Measurements from ENCODE around the gene UBQLN1.
A peak's percentile ranks its signal among the peaks of the same experiment; 100 is the strongest.
"Not testable (repeated sequence)": the region's sequence is repeated elsewhere in the genome, so short reads cannot be mapped to it uniquely, and the experiment has no call there.

Gene UBQLN1

DNA sequence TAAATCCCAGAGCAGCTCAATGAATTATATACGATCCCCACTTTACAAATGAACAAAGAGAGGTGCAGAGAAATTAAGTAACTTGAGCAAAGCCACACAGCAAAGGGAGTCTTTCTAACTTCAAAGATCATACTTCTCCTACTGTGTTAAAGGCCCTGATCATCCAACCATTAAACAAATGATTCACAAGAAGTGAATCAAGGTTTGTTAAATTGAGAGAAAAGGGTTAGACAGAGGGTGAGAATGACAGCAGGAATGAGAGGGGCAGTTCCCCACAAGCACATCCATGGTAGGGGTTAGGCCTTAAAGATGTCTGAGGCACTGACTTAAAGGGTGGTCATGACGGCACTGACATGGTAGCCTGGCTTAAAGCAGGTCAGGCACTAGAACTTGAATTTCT lies 74.1 kb downstream of the UBQLN1 start:
- no peak for DNase-seq (ENCODE audit: low read depth in 2 of 2)

DNA sequence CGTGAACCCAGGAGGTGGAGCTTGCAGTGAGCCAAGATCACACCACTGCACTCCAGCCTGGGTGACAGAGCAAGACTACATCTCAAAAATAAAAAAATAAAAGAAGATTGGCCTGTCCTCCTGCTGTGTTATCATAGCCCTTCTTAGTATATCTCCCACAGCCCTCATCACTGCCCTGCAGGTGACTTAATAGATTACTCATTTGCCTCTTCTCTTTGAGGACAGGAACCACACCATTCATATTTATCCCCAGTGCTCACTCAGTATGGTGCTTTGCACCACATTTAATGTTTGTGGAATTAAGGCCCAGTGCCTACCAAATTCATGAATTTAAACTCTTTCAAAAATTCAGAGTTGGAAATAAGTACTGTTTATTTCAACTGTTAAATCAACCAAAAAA lies 74.5 kb downstream of the UBQLN1 start:
- DNase-seq (ENCODE audit: low read depth in 2 of 2), result no peak

DNA sequence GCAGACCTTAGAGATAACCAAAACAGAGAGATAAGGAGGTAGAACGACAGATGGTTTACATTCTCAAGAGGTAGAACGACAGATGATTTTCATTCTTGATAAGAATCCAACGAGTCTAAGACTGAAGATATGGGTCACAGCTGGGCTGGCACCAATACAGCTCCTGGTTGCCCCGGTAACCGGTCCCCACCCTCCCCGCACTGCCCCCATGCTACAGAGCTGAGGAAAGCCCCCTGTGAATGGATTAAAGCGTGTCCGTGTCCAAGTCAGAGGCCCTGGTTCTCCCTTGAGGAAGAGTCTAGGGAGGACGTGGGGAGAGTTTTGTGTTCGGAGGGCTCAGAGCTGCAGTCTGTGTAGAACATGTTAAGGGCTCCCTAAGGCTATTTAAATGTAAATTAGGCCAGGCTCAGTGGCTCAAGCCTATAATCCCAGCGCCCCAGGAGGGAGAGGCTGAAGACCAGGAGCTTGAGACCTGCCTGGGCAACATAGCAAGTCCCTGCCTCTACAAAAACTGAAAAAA lies 76.8 kb downstream of the UBQLN1 start:
- no peak for DNase-seq (ENCODE audit: low read depth in 2 of 2)

DNA sequence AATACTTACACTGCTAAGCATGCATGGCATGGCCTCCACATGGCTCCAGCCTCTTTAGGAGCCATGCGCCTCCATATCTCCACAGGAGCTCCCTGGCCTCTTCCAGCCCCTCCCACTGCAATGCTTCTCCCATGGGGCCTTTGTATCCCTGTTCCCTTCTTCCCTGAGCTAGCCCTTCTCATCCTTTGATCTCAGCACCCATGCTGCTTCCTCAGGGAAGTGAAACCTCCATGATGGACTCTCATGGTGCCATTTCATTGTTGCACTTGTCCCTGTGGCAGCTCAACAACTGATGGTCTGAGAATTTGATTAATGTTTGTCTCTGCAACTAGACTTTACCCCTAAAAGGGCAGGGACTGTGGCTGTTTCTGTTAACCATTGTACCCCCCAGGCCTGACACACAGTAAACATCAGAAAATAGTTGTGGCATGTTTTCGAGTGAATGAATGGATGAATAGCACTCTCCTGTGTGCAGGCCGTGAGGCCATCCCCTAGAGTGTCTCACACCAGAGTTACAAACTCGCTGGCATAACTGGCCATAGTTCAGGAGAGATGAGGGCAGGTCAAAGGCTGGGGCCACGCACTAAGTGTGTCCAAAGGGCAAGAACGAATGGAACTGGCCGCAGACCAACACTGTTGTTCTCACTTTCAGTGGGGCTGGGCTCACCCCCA lies 78.2 kb downstream of the UBQLN1 start:
- DNase-seq (ENCODE audit: low read depth in 2 of 2), result no peak

DNA sequence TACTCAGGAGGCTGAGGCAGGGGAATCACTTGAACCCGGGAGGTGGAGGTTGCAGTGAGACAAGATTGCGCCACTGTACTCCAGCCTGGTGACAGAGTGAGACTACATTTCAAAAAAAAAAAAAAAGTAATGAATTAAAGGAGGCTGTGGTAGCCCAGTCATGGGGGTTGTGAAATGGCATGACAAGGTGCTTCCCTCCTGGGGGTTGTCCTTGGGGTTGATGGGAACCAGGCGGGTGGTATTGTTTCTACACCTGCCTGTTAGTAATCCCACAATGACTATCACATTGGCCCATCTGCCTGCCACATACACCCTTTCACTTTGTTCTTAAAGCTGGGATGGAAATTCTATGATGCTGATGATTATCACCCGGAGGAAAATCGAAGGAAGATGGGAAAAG lies 79.2 kb downstream of the UBQLN1 start:
- DNase-seq (ENCODE audit: low read depth in 2 of 2), result no peak

DNA sequence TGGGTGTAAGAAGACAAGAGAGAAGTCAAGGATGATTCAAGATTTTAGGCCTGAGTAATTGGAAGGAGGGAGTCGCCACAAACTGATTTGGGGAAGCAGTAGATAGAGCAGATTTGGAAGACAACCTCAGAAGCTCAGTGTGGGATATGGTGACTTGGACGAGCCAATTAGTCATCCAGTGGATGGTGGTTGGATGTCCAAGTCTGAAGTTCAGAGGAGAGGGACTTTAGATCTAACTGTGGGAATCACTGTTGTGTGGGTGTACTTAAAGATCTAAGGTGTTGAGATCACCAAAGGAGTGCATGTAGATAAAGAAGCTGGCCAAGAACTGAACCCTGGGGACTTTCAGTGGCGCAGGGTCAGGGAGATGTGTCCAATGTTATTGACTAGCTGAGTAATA lies 82.6 kb downstream of the UBQLN1 start:
- no peak for DNase-seq (ENCODE audit: low read depth in 2 of 2)

DNA sequence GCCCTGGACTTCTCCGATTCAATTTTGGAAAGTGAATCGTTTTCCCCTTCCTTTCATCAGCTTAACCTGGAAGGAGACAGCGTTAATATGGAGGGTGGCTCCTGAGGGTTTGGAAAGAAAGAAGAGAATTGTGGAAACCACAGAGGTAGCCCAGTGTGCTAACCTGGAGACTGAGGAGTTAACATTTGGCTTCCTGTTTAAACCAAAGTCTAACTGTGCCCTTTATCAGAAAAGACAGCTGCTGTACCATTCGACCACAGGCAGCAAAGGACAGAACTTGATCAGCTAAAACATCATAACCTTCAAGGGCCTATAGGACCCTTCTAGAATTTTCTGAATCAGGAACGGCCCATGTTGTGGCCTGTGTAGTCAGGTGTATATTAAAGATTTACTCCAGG lies 84.1 kb downstream of the UBQLN1 start:
- DNase-seq (ENCODE audit: low read depth in 2 of 2), result no peak

DNA sequence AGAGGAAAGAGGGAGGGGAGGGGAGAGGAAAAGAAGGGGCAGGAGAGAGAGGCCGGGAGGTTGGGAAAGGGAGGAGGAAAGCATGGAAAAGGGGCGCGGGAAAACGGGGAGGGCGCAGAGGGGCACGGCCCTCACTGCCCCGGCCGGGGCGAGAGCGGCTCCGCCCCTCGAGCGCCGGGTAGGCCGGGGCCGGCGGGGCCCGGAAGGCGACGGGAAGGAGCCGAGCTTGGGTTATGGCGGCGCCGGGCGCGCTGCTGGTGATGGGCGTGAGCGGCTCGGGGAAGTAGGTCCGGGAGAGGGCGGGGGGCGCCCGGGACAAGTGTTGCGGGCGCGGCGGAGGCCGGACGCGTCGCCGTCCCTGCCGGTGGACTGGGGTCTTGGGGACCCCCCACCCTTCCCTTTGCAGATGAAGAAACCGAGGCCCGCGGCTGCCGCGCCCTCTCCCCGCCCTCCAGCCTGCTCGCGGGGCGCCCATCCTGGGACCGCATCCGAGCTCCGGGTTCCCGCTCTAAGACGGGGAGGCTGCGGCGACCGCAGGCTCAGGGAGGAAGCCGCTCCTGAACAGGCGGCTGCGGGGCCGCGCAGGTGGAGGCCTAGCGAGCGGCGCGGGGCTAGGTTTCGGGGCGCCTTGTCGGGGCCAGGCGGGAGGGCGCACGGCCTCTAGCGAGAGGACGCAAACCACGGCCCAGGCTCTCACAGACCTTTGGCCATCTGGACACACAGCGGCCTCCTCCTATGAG lies 84.6 kb downstream of the UBQLN1 start, which contains the start of gene IDNK:
Gene IDNK, plus strand, starts transcription at position 205 of the 740 bp plus-strand sequence. Its CDS starts 29 bp downstream, at position 234.
- DNase-seq (ENCODE audit: low read depth in 2 of 2), result peak in 1 of 2 experiments; percentile 3

DNA sequence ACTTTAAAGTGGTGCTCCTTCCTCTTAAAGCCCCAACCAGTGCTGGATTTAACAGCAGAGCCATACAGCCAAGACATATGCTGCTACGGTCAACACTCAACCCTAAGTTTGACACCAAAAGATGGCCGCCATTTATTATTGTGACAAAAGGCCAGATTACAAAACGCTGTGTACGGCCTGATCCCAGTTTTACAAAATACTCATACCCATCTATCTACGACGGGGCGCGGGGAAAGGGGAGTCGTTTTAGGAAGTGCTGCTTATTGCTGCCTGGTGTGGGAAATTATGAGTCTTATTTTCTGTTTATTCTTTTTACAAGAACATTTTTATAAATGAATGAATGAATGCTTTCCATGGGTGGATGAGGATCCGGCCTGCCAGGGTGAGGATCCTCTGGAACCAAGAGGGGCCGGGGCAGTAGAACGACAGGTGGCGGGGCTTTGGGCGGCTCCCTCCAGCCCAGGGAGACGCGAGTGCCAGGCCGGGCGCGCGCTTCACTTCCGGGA lies 85.3 kb downstream of the UBQLN1 start:
- peak in 1 of 2 experiments; percentile 9 for DNase-seq (ENCODE audit: low read depth in 2 of 2)

DNA sequence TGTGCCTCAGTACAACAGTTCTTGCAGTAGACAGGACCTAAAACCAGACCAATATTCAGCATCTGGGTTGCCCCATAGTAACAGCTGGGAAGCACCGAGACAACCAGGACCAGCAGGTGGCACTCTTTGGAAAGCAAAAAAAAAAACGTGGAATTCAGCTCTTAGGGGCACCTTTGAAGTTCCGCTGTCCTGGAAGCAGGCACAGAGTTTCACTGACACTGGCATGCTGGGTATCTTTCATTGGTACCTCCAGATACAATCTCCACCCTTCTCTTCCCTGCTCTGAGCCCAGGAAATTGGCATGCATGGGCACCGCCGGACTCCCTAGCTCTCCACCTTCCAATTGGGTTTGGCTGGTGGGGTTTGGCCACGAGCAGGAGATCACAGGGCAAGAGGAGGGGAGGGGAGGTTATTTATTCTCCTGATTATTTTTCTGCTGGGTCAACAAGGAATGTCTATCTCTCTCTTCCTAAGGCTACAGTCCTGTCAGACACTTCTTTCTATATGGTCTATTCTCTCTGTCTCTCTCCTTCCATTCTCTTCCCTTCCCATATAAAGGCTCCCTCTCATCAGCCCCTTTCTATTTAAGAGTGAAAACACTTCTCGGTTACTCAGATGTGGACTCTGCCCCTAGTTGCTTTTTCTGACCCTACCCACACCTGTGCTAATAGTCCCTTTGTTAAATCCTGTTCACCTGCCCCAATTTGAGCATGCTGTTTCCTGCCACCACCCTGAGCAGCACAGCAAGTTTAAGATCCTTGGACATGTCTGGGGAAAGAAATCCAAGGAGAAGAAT lies 86.7 kb downstream of the UBQLN1 start:
- DNase-seq (ENCODE audit: low read depth in 2 of 2), result peak in 1 of 2 experiments; percentile 5

DNA sequence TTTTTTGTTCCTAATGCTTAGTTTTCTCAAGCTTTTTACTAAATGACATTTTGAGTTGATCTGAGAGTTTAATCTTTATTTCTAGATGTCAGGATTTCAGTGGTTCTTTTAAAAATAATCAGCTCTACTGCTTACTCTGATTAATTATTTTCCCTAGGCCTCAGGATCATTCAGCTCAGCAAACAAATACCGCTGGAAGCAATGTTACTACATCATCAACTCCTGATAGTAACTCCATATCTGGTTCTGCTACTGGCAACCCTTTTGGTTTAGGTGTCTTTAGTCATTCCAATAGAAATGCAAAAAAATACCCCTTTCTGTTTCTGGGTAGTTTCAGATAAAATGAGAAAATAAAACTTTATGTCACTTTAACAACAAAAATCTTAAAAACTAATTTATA lies 90.5 kb downstream of the UBQLN1 start:
- no peak for DNase-seq (ENCODE audit: low read depth in 2 of 2)

DNA sequence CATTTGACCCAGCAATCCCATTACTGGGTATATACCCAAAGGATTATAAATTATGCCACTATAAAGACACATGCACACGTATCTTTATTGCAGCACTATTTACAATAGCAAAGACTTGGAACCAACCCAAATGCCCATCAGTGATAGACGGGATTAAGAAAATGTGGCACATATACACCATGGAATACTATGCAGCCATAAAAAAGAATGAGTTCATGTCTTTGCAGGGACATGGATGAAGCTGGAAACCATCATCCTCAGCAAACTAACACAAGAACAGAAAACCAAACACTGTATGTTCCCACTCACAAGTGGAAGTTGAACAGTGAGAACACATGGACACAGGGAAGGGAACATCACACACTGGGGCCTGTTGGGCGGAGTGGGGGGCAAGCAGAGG lies 94.5 kb downstream of the UBQLN1 start:
- not testable (repeated sequence) for DNase-seq (ENCODE audit: low read depth in 2 of 2)
